Osteocyte (in vitro differentiated cells): ENCODE results near the gene CAST. TPM values are rescaled to one million over a fixed set of nuclear protein-coding genes. Genes with fewer than 3 reads are reported as not detected.

Experiments
- DNase-seq: peaks from one replicate; pipeline ENCODE4 v3.0.0; 2021; ENCODE audit warnings: mixed read lengths; ENCODE audit not compliant: unreplicated experiment; ENCODE audit errors: extremely low spot score
- H3K27ac Mint-ChIP-seq: one replicate; pipeline ENCODE4 v1.8.0; 2021; ENCODE audit warnings: mild to moderate bottlenecking, mixed read lengths; ENCODE audit not compliant: unreplicated experiment
- H3K27me3 Mint-ChIP-seq: one replicate; pipeline ENCODE4 v1.8.0; 2021; ENCODE audit warnings: mixed read lengths; ENCODE audit not compliant: unreplicated experiment
- H3K36me3 Mint-ChIP-seq: one replicate; pipeline ENCODE4 v1.8.0; 2021; ENCODE audit warnings: mixed read lengths; ENCODE audit not compliant: unreplicated experiment
- H3K4me1 Mint-ChIP-seq: one replicate; pipeline ENCODE4 v1.8.0; 2021; ENCODE audit warnings: mixed read lengths; ENCODE audit not compliant: unreplicated experiment
- H3K4me3 Mint-ChIP-seq: one replicate; pipeline ENCODE4 v1.8.0; 2021; ENCODE audit warnings: mild to moderate bottlenecking, moderate library complexity, mixed read lengths; ENCODE audit not compliant: unreplicated experiment
- H3K9me3 Mint-ChIP-seq: one replicate; pipeline ENCODE4 v1.8.0; 2021; ENCODE audit warnings: mixed read lengths; ENCODE audit not compliant: unreplicated experiment
- total RNA-seq: library from RNA; stranded (reverse); gene quantifications from 2 replicates; pipeline ENCODE4 v1.2.1, GENCODE V29; 2021
- TF ChIP-seq, protein P1 (sequence below): fragments of 200-600 bp; sonication (generic); IDR thresholded peaks from 2 replicates; pipeline ENCODE4 v1.5.0; 2021; ENCODE audit warnings: antibody characterized with exemption, mild to moderate bottlenecking, moderate library complexity

The CAST gene
- total RNA-seq, 1 donor from 2014 or later = 144 TPM

DNA sequence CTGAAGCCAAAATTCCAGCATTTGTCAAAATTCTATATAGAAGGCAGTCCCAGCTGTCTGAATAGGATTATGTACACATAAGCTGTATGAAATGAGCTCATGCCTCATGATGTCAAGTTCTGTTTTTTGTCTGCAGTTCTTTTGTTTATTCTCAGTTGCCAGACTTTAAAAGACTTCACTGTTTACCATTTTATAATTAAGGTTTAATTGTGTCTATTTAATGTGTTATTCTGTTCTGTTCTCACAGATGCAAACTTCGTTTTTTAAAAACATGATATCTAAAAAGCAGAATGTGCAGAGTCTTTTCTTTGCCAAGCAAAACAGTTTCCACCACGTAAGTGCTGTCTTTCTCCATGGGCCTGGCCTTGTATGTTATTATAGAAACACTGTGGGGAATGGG, 114.4 kb downstream of the CAST start:
- H3K27ac Mint-ChIP-seq = no peak overlapping the region
- no peaks in the 10 kb centered on the region for H3K27me3 Mint-ChIP-seq
- no peaks in the 10 kb centered on the region for H3K9me3 Mint-ChIP-seq
- H3K36me3 Mint-ChIP-seq = peaks cover 61% of the 10 kb centered on the region
- H3K4me3 Mint-ChIP-seq = no peak overlapping the region
- DNase-seq = no peak
- TF ChIP-seq, protein P1, sequence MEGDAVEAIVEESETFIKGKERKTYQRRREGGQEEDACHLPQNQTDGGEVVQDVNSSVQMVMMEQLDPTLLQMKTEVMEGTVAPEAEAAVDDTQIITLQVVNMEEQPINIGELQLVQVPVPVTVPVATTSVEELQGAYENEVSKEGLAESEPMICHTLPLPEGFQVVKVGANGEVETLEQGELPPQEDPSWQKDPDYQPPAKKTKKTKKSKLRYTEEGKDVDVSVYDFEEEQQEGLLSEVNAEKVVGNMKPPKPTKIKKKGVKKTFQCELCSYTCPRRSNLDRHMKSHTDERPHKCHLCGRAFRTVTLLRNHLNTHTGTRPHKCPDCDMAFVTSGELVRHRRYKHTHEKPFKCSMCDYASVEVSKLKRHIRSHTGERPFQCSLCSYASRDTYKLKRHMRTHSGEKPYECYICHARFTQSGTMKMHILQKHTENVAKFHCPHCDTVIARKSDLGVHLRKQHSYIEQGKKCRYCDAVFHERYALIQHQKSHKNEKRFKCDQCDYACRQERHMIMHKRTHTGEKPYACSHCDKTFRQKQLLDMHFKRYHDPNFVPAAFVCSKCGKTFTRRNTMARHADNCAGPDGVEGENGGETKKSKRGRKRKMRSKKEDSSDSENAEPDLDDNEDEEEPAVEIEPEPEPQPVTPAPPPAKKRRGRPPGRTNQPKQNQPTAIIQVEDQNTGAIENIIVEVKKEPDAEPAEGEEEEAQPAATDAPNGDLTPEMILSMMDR = no peak
- no peaks in the 10 kb centered on the region for H3K4me1 Mint-ChIP-seq

DNA sequence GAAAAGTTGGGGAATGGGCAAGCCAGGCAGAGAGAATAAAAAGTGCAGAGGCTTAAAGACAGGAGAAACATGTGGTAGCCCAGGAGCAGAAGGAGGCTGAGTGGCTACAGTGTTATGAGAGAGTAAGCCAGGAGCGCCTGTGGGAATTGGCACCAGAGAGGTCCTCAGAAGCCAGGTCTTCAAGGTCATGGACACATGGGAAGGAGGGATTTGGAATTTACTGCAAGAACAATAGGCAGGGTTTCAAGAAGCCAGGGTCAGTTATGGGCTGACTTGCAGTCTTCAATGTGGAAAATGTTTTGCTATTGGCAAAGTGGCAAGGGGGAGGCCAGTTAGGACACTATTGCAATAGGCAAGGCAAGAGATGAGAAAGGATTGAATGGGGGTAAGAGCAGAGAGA, 116.2 kb downstream of the CAST start:
- Mint-ChIP-seq H3K36me3 (peaks cover 64% of the 10 kb centered on the region), H3K27me3 (no peaks in the 10 kb centered on the region), H3K4me3 (no peak overlapping the region), H3K4me1 (no peaks in the 10 kb centered on the region), H3K9me3 (no peaks in the 10 kb centered on the region), H3K27ac (no peak overlapping the region)
- TF ChIP-seq, protein P1 = no peak
- no peak for DNase-seq

DNA sequence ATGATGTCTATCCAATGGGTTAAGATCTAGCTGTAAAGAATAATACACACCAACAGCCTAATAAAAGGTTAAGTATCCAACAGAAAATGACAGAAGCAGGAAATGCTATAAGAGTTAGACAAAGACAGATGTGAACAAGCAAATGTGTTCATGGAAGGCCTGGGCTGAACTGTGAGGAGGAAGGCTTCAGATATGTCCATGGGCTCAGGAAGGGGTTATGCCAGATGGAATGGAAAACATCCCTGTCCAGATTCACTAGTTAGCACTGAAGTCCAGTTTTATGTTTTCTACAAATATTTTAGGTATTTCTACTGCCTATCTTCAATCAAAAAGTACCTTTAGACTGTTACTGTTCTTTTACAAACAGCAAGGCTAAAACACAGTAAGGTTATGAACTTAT, 118.5 kb downstream of the CAST start:
- Mint-ChIP-seq H3K4me1 (no peaks in the 10 kb centered on the region), H3K9me3 (no peaks in the 10 kb centered on the region), H3K27me3 (no peaks in the 10 kb centered on the region), H3K4me3 (no peak overlapping the region), H3K36me3 (peaks cover 71% of the 10 kb centered on the region), H3K27ac (peak overlapping the region; percentile 48)
- no peak for DNase-seq
- TF ChIP-seq, protein P1 = no peak

DNA sequence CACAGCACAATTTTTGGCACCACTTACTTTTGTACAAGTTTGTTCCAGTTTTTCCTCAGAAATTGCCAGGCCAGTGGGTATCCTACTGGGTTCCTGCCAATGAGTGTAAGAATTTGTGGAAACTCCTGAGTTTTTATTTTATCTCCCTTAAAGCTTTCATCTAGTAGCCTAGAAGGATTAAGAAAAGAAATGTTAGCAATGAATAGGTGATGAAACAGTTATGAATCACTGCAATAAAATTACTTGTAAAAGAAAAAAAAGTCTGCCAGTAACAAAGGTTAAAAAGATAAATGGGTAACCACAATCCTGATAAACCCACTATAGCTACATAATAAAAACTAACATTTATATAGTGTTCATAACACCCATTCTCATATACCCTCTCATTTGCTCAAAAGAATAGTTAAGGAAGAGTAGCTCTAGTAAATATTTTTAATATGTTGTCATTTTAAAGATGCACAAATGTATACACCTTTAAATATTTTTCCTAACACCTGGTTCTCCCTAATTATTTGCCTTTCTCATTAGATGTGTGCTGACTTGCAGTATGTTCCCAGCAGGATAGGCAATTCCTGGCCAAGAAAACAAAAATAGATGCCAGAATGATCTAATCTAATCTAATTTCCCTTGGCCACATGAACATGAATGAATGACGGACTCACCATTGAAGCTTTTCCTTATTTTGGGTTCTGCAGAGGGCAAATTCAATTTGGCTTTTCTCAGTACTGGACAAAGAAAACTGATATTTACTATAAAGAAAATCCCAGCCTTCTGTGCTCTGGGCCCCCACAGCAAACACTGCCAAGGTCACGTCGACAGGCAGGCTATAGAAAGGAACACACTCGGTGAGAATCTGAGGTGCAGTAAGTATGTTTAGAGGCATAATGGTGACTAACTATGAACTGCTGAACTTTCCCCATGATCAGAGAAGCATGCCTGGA, 119.1 kb downstream of the CAST start:
- peak overlapping the region; percentile 48 for H3K27ac Mint-ChIP-seq
- TF ChIP-seq, protein P1 = no peak
- no peaks in the 10 kb centered on the region for H3K4me1 Mint-ChIP-seq
- no peaks in the 10 kb centered on the region for H3K9me3 Mint-ChIP-seq
- H3K4me3 Mint-ChIP-seq = no peak overlapping the region
- H3K27me3 Mint-ChIP-seq = no peaks in the 10 kb centered on the region
- no peak for DNase-seq
- H3K36me3 Mint-ChIP-seq = peaks cover 71% of the 10 kb centered on the region

DNA sequence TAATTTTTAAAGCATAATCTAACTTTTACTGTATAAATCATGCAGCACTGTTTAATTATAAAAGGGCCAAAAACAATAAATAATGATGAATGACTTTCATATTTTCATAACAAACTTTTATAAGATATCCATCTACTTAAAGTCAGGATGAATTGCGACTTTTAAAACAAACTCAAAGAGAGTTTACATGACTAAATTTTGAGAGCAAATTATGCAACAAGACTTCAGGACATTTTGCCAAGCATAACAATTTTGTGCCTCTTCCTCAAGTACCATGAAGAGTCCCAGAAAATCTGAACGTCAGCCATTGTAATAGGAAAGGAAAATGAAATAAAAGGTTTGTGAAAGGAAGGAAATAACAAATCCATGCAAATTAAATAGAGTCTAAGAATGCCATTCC, 121.2 kb downstream of the CAST start:
- no peak overlapping the region for H3K4me3 Mint-ChIP-seq
- no peak overlapping the region for H3K27ac Mint-ChIP-seq
- no peaks in the 10 kb centered on the region for H3K9me3 Mint-ChIP-seq
- DNase-seq = no peak
- no peaks in the 10 kb centered on the region for H3K4me1 Mint-ChIP-seq
- H3K27me3 Mint-ChIP-seq = no peaks in the 10 kb centered on the region
- TF ChIP-seq, protein P1 = no peak
- H3K36me3 Mint-ChIP-seq = peaks cover 56% of the 10 kb centered on the region
